Forelimb muscle (tissue), 1 donor: ENCODE results near the gene HSP90B1. TPM values are rescaled to one million over a fixed set of nuclear protein-coding genes. Genes with fewer than 3 reads are reported as not detected.

Experiments
- DNase-seq: peaks from one replicate; pipeline ENCODE4 v3.0.0-alpha.2; 2013; ENCODE audit warnings: low read depth
- polyA plus RNA-seq: library from polyadenylated mRNA; unstranded; fragments of 120-200 nt; gene quantifications from one replicate; pipeline ENCODE4 v1.2.1, GENCODE V29; 2013; ENCODE audit not compliant: insufficient read length

The HSP90B1 gene
- polyA plus RNA-seq, 1 donor, result 285 TPM

DNA sequence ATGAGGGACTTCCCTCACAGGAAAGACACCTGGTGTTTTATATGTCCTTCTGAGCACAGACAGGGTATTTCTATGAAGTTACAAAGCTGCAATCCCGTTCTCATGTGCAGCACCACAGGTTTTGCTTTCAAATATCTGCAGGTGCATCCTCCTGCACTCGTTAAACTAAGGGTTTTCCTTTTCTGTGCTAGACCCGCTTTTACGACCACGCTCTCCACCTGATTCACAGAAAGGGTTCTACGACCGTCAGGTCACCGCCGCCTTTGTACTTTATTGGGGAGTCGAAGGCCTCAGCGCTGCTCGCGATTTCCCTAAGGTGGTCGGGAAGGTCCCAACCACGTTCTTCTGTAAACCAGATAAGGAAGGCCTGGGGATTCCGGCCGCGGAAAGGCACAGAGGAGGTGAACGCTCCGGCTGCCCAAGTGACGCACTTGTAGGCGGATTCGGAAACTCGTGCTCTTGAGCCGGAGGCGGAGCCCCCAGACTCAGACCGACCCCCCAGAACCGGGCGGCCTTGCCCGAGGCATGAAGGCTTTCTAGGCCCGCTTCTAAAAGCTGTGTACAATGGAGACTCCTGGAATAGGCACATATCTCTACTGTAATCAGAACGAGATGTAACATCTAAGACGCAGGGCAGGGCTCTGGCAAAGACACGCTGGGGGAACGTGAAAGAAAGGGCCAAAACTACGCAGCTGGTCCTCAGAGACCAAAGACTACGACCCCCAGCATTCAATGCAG is 995 bp upstream of the HSP90B1 start:
- peak; percentile 87 for DNase-seq

DNA sequence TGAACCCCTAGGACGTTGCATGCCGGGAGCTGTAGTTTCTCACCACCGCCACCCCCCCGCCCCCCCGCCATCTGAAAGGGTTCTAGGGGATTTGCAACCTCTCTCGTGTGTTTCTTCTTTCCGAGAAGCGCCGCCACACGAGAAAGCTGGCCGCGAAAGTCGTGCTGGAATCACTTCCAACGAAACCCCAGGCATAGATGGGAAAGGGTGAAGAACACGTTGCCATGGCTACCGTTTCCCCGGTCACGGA is 501 bp upstream of the HSP90B1 start:
- DNase-seq, result no peak

DNA sequence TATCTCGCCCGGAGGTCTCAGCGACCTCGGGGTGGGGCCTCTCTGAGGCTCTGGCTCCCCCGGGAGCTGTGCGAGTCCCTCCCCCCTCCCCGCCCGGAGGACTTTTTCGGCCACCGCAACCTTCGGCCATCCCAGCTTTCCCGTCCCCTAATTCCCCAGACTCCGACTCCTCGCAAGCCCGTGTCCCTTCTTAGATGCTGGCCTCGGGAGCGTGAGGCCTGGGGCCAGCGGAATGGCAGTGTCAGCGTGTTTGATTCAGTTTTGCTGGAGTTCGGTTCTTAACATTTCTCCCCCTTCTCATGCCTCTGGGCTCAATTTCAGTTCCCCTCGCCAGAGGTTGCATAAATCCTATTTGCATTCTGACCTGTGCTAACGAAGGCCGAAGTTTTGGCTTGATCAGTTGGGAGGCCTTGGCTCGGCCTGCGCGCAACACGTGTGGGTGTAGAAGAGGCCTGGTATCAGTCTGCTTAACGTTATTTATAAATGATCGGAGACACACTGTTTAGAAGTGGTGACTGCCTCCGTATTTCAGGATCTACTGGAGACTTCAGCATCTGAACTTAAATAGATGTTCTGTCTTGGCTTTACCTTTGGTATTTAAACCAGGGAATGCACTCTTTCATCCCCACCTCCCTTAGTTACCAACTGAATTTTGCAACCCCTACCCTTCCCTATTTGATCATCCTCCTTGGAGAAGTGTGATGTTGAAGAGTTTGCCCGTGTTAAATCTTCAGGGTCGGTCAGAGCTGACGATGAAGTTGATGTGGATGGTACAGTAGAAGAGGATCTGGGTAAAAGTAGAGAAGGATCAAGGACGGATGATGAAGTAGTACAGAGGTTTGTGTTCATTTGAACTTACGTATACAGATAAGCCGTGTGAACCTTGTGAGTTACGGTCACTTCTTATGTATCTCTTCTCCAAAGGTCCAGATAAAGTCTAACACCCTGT is 851 bp downstream of the HSP90B1 start:
- DNase-seq, result no peak

DNA sequence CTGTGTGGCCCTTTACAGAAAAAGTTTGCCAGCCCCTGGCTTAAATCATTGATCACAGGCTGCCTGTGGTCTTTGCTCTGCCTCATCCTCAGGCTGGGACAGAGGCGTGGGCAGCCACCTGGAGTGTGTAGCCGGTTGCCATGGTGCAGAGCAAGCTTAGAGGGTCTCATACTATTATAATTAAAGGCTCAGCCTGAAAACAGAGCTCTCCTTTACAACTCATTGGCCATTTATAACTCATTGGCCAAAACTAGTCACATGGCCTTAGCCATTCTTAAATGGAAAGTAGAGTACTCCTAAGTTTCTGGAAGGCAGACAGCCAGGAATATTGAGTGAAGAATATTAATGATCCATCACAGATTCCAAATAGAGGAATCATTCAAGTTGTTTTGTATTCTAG is 3.0 kb downstream of the HSP90B1 start:
- no peak for DNase-seq

DNA sequence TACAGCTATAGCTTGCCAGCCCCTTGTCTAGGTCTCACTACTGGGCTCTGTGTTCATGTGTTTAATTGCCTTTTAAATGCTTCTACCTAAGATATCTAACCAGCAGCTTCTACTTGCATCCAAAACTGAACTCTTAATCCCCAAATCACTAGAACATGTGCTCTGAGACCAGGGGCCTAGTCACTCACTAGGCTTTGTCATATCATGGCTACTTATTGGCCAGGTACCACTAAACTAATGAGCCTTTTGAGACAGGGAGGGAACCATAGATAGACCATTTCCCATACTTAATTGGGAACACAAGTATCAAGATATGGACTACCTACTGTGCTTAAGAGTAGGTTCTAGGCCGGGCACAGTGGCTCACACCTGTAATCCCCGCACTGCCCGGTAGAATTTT is 6.5 kb downstream of the HSP90B1 start:
- no peak for DNase-seq

DNA sequence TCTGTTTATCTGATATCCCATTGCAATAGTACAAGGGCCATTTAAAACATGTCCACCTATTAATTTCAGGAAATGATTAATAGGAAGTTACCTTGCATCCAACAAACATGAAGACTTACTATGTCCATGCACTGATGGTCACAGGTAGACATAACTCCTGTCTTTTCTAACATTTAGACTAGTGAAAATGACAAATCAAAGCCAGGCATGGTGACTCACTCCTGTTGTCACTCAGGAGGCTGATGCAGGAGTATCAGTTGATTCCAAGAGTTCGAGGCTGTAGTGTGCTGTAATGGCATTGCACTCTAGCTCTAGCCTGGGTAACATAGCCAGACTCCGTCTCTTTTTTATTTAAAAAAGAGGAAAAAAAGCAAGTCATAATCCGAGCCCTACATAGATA is 14.8 kb downstream of the HSP90B1 start:
- DNase-seq, result no peak

DNA sequence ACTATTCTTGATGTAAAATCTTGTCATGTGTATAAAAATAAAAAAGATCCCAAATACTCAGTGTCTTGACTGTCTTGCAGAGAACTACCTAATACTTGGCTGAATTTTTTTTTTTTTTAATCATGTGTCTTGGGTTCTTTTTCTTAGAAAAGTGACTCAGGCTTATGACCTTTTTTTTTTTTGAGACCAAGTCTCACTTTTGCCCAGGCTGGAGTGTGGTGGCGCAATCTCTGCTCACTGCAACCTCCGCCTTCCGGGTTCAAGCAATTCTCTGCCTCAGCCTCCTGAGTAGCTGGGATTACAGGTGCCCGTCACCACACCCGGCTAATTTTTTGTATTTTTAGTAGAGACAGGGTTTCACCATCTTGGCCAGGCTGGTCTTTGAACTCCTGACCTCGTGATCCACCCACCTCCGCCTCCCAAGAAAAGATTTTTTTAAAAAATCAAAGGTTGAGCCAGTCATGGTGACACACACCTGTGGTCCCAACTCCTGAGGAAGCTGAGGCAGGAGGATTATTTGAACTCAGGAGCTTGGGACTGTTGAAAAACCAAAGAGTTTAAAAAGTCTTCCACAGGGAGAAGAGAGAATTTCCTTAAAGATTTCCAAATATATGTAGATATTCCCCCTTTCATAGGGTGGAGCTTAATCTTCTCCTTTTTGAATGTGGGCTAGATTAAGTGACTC is 17.8 kb downstream of the HSP90B1 start:
- DNase-seq, result no peak

DNA sequence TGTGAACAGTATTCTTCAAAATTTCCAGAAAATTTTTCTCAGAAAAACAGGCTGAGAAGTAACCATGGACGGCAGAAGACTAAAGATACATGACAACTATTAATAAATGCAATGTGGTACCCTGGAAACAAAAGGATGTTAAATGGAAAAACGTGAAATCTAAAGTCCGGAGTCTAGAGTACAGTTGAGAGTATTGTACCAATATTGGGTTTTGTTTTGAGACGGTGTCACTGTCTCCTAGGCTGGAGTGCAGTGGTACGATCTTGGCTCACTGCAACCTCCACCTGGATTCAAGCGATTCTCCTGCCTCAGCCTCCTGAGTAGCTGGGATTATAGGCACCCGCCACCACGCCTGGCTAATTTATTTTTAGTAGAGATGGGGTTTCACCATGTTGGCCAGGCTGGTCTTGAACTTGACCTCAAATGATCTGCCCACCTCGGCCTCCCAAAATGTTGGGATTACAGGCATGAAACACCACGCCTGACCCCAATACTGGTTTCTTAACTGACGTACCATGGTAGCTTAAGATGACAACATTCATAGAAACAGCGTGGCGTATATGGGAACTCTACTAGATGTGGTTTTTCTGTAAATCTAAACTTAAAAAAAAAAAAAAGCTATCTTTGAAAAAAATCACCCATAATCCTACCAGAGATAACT is 18.7 kb downstream of the HSP90B1 start:
- no peak for DNase-seq

DNA sequence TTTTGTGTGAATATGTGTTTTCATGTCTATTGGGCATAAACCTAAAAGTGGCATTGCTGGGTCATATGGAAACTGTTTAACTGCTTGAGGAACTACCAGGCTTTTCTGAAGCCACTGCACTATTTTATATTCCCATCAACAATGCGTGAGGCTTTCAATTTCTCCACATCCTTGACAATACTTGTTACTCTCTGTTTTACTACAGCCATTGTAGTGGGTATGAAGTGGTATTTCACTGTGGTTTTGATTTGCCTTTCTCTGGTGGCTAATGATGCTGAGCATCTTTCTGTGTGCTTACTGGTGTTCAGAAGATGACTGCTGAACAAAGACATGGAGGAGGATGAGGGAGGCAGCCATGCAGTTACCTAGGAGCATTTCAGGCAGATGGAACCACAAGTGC is 22.3 kb downstream of the HSP90B1 start:
- DNase-seq, result no peak

DNA sequence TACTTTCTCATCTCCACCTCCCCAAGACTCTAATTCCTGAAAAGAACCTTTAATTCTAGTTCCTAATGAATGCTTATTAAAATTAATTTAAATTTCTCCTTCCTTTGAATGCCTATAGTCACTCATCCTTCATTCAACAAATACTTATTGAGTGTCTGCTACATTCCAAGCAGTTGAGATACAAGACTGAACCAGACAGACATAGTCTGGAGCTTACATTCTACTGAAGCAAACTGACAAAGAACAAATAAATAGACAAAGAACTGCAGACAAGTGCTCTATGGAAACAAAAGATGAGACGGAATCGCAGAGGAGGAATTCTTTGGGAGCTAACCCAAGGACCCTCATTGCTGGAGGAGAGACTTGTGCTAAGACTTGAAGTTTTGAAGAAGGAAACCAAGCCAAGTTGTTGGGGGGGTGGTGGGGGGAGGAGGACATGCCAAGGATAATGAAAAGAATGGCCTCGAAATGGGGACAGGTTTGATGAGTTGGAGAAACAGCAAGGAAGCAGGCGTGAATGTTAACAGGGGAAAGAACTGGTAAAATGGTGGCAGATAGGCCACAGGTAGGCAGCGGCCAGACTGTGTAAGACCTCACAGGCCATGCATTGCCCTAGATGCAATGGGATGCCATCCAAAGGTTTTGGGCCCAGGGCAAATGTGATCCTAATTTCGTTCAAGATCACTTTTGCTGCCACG is 25.8 kb downstream of the HSP90B1 start:
- DNase-seq, result no peak

DNA sequence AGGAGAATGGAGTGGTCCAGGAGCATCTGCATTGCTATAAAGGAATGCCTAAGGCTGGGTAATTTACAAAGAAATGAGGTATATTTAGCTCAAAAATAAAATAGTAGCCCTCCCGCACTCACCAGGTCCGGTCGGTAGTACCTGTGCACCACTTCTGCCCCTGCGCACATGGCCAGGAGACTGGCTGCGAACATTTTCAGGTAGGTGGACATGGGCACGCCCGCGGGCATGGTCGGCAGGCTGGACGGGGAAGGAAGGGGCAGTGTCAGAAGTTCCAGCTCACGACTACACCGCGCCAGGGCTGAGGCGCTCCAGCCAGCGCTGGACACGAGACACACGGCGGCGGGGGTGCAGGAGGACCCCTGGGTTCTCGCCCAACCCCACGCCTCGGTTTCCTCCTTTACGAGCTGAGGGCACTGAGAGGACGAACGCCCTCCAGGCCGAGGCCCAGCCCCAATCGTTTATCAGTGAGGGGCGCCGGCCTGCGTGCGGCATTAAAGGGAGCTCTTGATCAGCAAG is 26.4 kb downstream of the HSP90B1 start:
- no peak for DNase-seq

DNA sequence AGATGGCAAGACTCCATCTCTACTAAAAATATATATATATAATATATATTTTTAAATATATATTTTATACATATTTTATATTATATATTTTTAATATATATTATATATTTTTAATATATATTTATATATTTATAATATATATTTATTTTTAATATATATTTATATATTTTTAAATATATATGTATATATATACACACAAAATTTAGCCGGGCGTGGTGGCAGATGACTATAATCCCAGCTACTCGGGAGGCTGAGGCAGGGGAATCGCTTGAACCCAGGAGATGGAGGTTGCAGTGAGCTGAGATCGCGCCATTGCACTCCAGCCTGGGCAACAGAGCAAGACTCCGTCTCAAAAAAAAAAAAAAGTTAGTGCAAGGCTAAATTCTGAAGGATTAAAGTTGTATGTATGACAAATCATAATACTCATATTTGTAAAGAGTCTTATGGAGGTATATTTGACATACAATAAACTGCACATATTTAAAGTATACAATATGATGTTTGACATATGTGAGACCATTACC is 27.7 kb downstream of the HSP90B1 start:
- DNase-seq, result no peak

DNA sequence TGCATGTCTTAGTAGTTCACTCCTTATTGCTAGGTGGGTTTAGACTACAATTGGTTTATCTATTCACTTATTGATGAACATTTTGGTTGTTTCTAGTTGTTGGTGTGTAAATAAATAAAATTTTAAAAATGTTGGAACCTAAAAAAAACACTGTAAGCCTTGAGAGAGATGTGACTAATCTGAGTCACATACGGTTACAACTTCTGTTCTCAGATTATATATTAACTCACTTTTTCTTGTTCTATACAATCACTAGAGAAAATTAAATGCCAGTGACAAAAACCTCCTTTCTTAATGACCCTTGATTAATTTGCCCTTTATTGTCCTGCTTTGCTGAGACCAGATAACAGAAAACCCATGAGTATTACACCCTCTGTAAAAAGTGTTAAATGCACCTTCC is 28.4 kb downstream of the HSP90B1 start:
- no peak for DNase-seq

DNA sequence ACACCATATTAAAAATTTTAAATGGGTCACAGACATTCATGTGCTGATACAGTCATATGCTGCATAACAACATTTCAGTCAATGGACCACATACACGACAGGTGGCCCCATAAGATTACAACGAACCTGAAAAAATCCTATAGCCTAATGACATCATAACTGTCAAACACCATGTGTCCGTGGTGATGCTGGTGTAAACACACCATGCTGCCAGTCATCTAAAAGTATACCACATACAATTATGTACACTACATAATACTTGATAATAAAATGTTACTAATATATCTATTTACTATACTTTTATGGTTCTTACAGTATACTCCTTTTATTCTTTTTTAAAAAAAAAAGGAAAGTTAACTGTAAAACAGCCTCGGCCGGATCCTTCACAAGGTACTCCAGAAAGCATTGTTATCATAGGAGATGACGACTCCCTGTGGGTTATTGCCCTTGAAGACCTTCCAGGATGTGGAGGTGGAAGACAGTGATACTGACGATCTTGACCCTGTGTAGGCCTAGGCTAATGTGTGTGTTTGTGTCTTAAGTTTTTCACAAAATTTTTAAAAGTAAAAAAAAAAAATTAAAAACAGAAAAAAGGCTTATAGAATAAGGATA is 30.5 kb downstream of the HSP90B1 start:
- no peak for DNase-seq

DNA sequence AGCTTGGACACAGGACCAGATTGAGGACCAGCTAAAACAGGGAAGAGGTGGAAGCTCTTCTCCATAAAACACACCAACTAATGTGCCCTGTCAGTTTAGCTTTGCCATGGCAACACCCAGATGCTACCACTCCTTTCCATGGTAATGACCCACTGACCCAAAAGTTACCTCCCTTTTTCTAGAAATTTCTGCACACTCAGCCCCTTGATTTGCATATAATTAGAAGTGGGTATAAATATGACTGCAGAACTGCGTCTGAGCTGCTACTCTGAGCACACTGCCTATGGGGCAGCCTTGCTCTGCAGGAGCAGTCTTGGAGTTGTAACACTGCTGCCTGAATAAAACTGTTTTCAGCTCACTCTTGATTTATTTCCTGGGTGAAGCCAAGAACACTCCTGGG is 32.3 kb downstream of the HSP90B1 start:
- no peak for DNase-seq

DNA sequence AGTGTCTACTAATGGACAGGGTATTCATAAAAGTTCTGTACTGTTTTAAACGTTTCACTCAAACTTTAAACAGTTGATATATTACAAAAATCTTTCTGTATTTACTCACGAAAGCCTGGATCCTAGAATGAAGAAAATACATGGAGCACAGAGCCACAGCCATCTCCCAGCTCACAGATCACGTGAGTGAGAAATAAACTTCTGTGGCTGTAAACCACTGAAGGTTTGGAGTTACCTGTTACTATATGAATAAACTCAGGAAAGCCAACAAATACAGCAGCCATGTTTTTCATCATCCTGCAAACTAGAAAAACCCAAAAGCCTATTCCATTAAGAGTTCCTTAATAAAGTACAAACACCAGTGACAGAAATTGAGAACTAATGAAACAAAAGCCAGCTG is 34.6 kb downstream of the HSP90B1 start:
- DNase-seq, result no peak

DNA sequence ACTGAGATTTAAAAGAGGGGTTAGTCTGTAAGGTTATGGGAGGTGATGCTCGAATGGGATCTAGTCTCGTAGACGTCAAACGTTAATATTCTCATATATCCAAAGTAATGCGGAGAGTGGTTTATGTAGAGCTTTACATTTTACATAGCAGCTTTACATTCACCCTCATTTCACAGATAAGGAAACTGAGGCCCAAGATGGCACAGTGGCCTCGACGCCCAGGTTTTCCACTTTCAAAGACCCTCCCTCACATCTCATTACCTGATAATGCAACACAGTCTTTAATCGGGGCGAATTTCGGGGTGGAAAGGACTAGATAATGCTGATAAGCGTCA is 35.0 kb downstream of the HSP90B1 start:
- DNase-seq, result no peak

DNA sequence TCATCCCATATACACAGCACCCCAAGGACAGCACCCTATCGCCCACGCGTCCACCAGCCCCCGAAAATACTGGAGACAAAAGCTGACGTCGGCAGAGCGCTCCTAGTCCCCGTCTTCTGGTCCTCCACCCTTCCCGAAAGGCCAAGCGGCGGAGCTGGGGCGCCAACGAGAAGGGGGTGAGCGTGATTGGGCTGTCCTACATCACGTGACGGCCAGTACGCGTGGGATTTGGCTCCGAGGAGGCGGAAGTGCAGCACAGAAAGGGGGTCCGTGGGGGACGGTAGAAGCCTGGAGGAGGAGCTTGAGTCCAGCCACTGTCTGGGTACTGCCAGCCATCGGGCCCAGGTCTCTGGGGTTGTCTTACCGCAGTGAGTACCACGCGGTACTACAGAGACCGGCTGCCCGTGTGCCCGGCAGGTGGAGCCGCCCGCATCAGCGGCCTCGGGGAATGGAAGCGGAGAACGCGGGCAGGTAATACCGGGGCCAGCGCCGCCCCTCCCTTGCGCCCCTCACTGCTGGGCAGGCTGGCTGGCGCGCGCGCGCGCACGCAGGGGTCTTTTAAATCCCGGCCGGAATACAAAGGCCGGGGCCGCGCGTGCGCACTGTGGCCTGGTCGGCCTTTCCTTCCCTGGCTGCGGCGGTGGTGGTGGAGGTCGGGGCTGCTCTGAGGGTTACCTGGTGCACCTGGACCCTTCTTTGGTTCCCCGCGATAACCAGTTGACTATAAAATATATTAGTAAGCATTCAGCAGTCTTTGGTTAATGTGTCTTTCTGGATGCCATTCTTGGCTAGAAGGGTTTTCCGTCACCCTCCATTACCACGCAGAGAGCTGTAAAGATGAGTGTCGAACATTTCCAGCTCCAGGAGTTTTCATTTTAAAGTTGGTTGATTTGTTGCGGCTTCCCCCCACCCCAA is 35.6 kb downstream of the HSP90B1 start, which contains the start of gene TDG:
Gene TDG, plus strand, starts transcription at position 283 of the 915 bp plus-strand sequence. Its CDS starts 166 bp downstream, at position 449.
- peak; percentile 95 for DNase-seq

DNA sequence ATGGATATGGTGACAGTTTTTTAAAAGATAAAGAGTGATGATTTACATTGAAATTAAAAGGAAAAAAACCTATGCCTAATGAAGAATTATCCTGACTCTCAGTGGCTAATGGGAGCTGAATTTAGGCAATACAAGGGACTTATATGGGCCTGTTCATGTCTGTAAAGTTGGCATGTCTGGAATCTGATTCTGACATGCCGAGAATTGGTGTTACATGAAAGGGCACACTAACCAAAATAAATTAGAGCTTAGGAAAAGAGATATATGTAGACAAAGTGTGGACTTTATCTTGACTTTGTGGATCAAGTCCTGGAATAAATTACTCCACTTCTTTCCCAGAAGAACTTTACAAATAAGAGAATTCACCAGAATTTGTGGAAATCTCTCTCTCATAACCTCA is 36.5 kb downstream of the HSP90B1 start:
- no peak for DNase-seq

DNA sequence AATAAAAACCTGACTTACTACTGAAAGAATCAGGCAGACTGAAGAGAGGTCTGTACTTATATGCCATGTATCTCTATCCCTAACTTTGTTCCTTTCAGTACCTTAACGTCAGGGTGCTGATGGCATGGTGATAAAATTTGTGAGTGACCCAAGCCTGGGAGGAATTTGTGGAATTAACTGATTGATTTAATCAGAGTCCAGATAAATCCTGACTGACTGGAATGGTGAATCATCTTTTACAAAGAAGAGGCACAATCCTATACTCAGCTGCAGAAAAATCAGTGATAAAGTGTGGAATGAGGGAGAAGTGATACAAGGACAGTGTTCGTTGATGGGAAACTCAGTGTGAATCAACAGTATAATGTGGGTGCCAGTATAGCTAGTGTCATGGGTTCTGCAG is 39.2 kb downstream of the HSP90B1 start:
- no peak for DNase-seq
